MCF 10A (cell line): ENCODE results near the gene RPS15. TPM values are rescaled to one million over a fixed set of nuclear protein-coding genes. Genes with fewer than 3 reads are reported as not detected.

Experiments used
- BruUV-seq: library from RNA; stranded (reverse); fragments of 400-500 nt; replicated peaks from 2 replicates; lab custom pipeline; 2021; lab: Mats Ljungman, UMichigan
- CTCF ChIA-PET: fragments of 300-600 bp; sonication (Branson Sonifier 250); formaldehyde crosslinking; extraction: SDS; loops from one replicate; lab custom pipeline; 2021; ENCODE audit warnings: antibody characterized with exemption, inconsistent platforms; lab: Yijun Ruan, JAX
- POLR2A ChIA-PET: fragments of 300-600, 350-650 bp; sonication (Branson Sonifier 250); formaldehyde crosslinking; extraction: SDS; loops from one replicate; lab custom pipeline; 2020; ENCODE audit warnings: antibody characterized with exemption, inconsistent platforms; lab: Yijun Ruan, JAX
- DNase-seq: peaks from one replicate; pipeline ENCODE4 v3.0.0-alpha.2; 2018; ENCODE audit not compliant: unreplicated experiment
- H3K27ac Mint-ChIP-seq: one replicate; pipeline ENCODE4 v1.8.0; 2022; ENCODE audit warnings: mild to moderate bottlenecking, low read depth, mixed read lengths; ENCODE audit not compliant: unreplicated experiment
- H3K27me3 Mint-ChIP-seq: one replicate; pipeline ENCODE4 v1.8.0; 2022; ENCODE audit warnings: mixed read lengths; ENCODE audit not compliant: insufficient read depth, unreplicated experiment
- H3K36me3 Mint-ChIP-seq: one replicate; pipeline ENCODE4 v1.8.0; 2022; ENCODE audit warnings: mild to moderate bottlenecking, moderate library complexity, mixed read lengths; ENCODE audit not compliant: insufficient read depth, unreplicated experiment
- H3K4me1 Mint-ChIP-seq: one replicate; pipeline ENCODE4 v1.8.0; 2022; ENCODE audit warnings: mixed read lengths; ENCODE audit not compliant: insufficient read depth, unreplicated experiment
- H3K4me3 Mint-ChIP-seq: one replicate; pipeline ENCODE4 v1.8.0; 2022; ENCODE audit warnings: mild to moderate bottlenecking, moderate library complexity, mixed read lengths; ENCODE audit not compliant: unreplicated experiment
- H3K9me3 Mint-ChIP-seq: one replicate; pipeline ENCODE4 v1.8.0; 2022; ENCODE audit warnings: mixed read lengths; ENCODE audit not compliant: unreplicated experiment
- CTCF ChIP-seq: fragments of 200-600 bp; IDR thresholded peaks from one replicate; pipeline ENCODE4 v1.8.0; 2022; ENCODE audit warnings: antibody characterized with exemption, mild to moderate bottlenecking; ENCODE audit not compliant: unreplicated experiment
- intact Hi-C: fragments of 100-400 bp; cut with micrococcal nuclease; formaldehyde crosslinking; loops from 2 replicates; pipeline ENCODE4 v1.14.1; 2022
- total RNA-seq: library from RNA; stranded (reverse); gene quantifications from 2 replicates; pipeline ENCODE4 v1.2.3, GENCODE V29; 2022

Gene RPS15
- total RNA-seq, 1 experiment from 2014 or later: 1,168 TPM

- Mint-ChIP-seq H3K27ac (peak overlapping the region; percentile 100), H3K36me3 (peaks cover 76% of the 10 kb centered on the region), H3K27me3 (no peaks in the 10 kb centered on the region), H3K9me3 (no peaks in the 10 kb centered on the region), H3K4me1 (peaks cover 6% of the 10 kb centered on the region), H3K4me3 (peak overlapping the region; percentile 98)
- DNase-seq: no peak
- intact Hi-C loops: no loop called here
- CTCF ChIA-PET: interaction anchor here (0.6 to 0.7 kb wide), 2 partner anchors 8 to 66 kb away, joined by 3 read pairs; no protein-coding TSS in a partner anchor
- POLR2A ChIA-PET: interaction anchor here (1.1 to 1.5 kb wide), 4 partner anchors 26 to 171 kb away, joined by 3 to 5 read pairs (median 4); partner anchors contain the start of genes CIRBP and FAM174C
- TF ChIP-seq CTCF: no peak
- BruUV-seq: no TSS peak
These were observed 2.2 kb downstream of the RPS15 start for GRCh38 chr19:1440418-1440801.

GRCh38 chr19:1441022-1441426 lies 2.8 kb downstream of the RPS15 start:
- Mint-ChIP-seq H3K4me3 (peak overlapping the region; percentile 98), H3K4me1 (peaks cover 6% of the 10 kb centered on the region), H3K27me3 (no peaks in the 10 kb centered on the region), H3K36me3 (peaks cover 70% of the 10 kb centered on the region), H3K27ac (peak overlapping the region; percentile 100), H3K9me3 (no peaks in the 10 kb centered on the region)
- ChIA-PET POLR2A (interaction anchor here (0.6 to 1.5 kb wide), 4 partner anchors 67 to 172 kb away, joined by 3 to 5 read pairs (median 3); partner anchors contain the start of genes CIRBP and FAM174C), CTCF (interaction anchor here (0.6 kb wide), 1 partner anchor 66 kb away, joined by 3 read pairs; no protein-coding TSS in a partner anchor)
- no peak for DNase-seq
- intact Hi-C loops: no loop called here
- no TSS peak for BruUV-seq
- no peak for TF ChIP-seq CTCF

- H3K9me3 Mint-ChIP-seq: no peaks in the 10 kb centered on the region
- intact Hi-C loops: no loop called here
- H3K4me1 Mint-ChIP-seq: peaks cover 6% of the 10 kb centered on the region
- no peak for TF ChIP-seq CTCF
- CTCF ChIA-PET: no interaction called here
- BruUV-seq: no TSS peak
- H3K27ac Mint-ChIP-seq: peak overlapping the region; percentile 100
- DNase-seq: no peak
- H3K36me3 Mint-ChIP-seq: peaks cover 62% of the 10 kb centered on the region
- peaks cover 2% of the 10 kb centered on the region for H3K27me3 Mint-ChIP-seq
- POLR2A ChIA-PET: interaction anchor here (0.6 kb wide), 2 partner anchors 12 to 490 kb away, joined by 3 to 5 read pairs; no protein-coding TSS in a partner anchor
- H3K4me3 Mint-ChIP-seq: peak overlapping the region; percentile 98
These were observed 3.7 kb downstream of the RPS15 start for GRCh38 chr19:1441677-1442438.

GRCh38 chr19:1445185-1445931 lies 7.2 kb downstream of the RPS15 start:
- POLR2A ChIA-PET: no interaction called here
- TF ChIP-seq CTCF: peak; percentile 92
- Mint-ChIP-seq H3K36me3 (peaks cover 39% of the 10 kb centered on the region), H3K4me3 (peak overlapping the region; percentile 63), H3K9me3 (no peaks in the 10 kb centered on the region), H3K27me3 (peaks cover 31% of the 10 kb centered on the region), H3K4me1 (peaks cover 6% of the 10 kb centered on the region), H3K27ac (no peak overlapping the region)
- DNase-seq: peak; percentile 63
- BruUV-seq: no TSS peak
- CTCF ChIA-PET: interaction anchor here (0.5 to 1.6 kb wide), 14 partner anchors 8 to 301 kb away, joined by 3 to 6 read pairs (median 4); no protein-coding TSS in a partner anchor
- intact Hi-C loops: no loop called here
